ENCODE data around the gene ANKLE1.

DNA sequence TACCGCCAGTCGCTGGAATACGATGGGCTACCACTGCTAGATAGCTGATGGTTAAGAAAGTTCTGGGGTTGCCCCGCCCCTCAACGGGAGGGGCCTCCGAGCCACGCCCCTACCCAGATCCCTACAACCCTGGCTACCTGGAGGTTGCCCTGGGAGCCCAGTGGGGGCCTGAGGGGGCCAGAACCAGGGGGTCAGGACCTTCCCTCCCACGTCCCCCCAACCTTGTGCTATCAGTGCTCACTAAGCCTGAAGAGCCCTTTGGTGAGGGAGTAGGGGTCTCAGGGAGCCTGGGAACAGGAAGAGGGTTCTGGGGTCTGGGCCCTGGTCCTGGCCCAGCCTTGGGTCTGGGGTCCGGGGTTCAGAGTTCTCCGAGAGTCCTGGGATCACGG, 46.8 kb upstream of the ANKLE1 start:
- no peak for TF ChIP-seq EZH2 (IDR thresholded peaks at IDR 0.05; ENCODE audit: borderline replicate concordance, control insufficient read depth, low read depth, low read length)
- TF ChIP-seq, protein P1, sequence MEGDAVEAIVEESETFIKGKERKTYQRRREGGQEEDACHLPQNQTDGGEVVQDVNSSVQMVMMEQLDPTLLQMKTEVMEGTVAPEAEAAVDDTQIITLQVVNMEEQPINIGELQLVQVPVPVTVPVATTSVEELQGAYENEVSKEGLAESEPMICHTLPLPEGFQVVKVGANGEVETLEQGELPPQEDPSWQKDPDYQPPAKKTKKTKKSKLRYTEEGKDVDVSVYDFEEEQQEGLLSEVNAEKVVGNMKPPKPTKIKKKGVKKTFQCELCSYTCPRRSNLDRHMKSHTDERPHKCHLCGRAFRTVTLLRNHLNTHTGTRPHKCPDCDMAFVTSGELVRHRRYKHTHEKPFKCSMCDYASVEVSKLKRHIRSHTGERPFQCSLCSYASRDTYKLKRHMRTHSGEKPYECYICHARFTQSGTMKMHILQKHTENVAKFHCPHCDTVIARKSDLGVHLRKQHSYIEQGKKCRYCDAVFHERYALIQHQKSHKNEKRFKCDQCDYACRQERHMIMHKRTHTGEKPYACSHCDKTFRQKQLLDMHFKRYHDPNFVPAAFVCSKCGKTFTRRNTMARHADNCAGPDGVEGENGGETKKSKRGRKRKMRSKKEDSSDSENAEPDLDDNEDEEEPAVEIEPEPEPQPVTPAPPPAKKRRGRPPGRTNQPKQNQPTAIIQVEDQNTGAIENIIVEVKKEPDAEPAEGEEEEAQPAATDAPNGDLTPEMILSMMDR (IDR thresholded peaks at IDR 0.05 in 2 of 3, conservative IDR thresholded peaks at IDR 0.05 in 1 of 3; ENCODE audit: control insufficient read depth in 2 of 3, extremely low read depth in 1 of 3, insufficient read depth in 1 of 3, low read depth in 3 of 3, low read length in 3 of 3): no peak
- no peak; the same call in 1 of the 2 replicates for TF ChIP-seq POLR2A (IDR thresholded peaks at IDR 0.05; ENCODE audit: low read depth, low read length)
- TF ChIP-seq DPF2 (IDR thresholded peaks at IDR 0.05): no peak
- no peak for TF ChIP-seq RFX5 (IDR thresholded peaks at IDR 0.05; ENCODE audit: low read depth, low read length)
- no peak; the same call in 1 of the 2 replicates for TF ChIP-seq NBN (IDR thresholded peaks at IDR 0.05)
- no peak for TF ChIP-seq CBX3 (IDR thresholded peaks at IDR 0.05; ENCODE audit: borderline replicate concordance, low read depth)
- no peak for TF ChIP-seq YY1 (IDR thresholded peaks at IDR 0.05; ENCODE audit: low read depth, low read length)
- no peak for TF ChIP-seq CBFB (IDR thresholded peaks at IDR 0.05; ENCODE audit: low read depth)
- TF ChIP-seq EGR1 (IDR thresholded peaks at IDR 0.05; ENCODE audit: borderline replicate concordance in 1 of 2, low read depth in 2 of 2, low read length in 2 of 2): no peak

Data from GM12878 (cell line).